ES-I3 (cell line): ENCODE results near the gene MAGEB17.

Experiments
- H3K36me3 ChIP-seq: 2 replicates; pipeline ENCODE4 v1.6.1; 2013; ENCODE audit warnings: mild to moderate bottlenecking, low read length, control low read depth, moderate library complexity; ENCODE audit not compliant: insufficient read depth
- H3K4me1 ChIP-seq: 2 replicates; pipeline ENCODE4 v1.6.1; 2013; ENCODE audit warnings: mild to moderate bottlenecking, control low read depth, low read length; ENCODE audit not compliant: insufficient read depth
- H3K9ac ChIP-seq: 2 replicates; pipeline ENCODE4 v1.6.1; 2013; ENCODE audit warnings: low read depth, mild to moderate bottlenecking, low read length, moderate library complexity
- H3K9me3 ChIP-seq: 2 replicates; pipeline ENCODE4 v1.6.1; 2013; ENCODE audit warnings: mild to moderate bottlenecking, low read length, moderate library complexity; ENCODE audit not compliant: control insufficient read depth, insufficient read depth

MAGEB17 gene

GRCh38 chrX:16207634-16208033 is 40.4 kb downstream of the MAGEB17 start:
- Histone ChIP-seq H3K9ac (no peak overlapping the region), H3K4me1 (peaks cover 29% of the 10 kb centered on the region), H3K36me3 (no peaks in the 10 kb centered on the region), H3K9me3 (no peaks in the 10 kb centered on the region)

DNA sequence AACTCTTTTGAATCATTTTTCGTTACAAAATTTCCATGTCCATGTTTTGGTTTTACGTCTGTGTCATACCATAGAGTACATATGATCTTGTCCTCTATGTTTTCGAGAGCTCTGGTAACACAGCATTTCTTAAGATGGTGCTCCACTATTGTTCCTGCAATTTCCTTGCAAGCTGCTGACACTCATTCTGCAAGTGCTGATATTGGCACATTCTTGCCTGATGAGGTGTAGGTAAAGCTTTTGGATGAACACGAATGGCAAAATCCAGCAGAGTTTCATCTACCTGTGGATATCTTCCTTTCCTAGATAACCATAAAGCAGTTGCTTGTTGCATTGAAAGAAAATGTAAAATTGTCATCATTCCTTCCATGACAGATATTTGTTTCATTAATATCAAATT is 41.3 kb downstream of the MAGEB17 start:
- H3K9ac ChIP-seq = no peak overlapping the region
- H3K9me3 ChIP-seq = no peaks in the 10 kb centered on the region
- no peaks in the 10 kb centered on the region for H3K36me3 ChIP-seq
- H3K4me1 ChIP-seq = peaks cover 29% of the 10 kb centered on the region

DNA sequence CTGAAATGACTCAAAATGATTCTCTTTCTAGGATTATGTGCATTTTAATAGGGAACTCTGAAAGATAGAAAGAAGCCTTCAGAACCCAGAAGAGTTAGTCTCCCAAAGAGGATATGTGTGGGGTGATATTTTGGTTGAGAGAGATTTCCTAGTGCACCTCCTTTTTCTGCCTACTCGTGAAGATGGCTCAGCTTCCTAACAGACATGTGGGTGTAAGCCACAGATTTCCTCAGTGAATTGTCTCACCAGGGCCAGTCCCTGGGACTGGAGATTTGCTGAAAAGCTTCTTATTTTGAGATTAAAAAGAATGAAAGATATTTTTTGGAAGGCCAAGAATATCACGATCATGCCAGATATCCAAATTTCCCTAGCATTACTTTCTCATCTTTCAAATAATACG is 42.8 kb downstream of the MAGEB17 start:
- no peak overlapping the region for H3K9ac ChIP-seq
- H3K4me1 ChIP-seq = peaks cover 35% of the 10 kb centered on the region
- no peaks in the 10 kb centered on the region for H3K36me3 ChIP-seq
- H3K9me3 ChIP-seq = no peaks in the 10 kb centered on the region

GRCh38 chrX:16212024-16212423 is 44.7 kb downstream of the MAGEB17 start:
- Histone ChIP-seq H3K36me3 (no peaks in the 10 kb centered on the region), H3K9me3 (no peaks in the 10 kb centered on the region), H3K4me1 (peaks cover 44% of the 10 kb centered on the region), H3K9ac (no peak overlapping the region)

- Histone ChIP-seq H3K9me3 (no peaks in the 10 kb centered on the region), H3K4me1 (peaks cover 44% of the 10 kb centered on the region)
Measured at GRCh38 chrX:16212436-16212835, 45.2 kb downstream of the MAGEB17 start.

GRCh38 chrX:16213961-16214360 is 46.7 kb downstream of the MAGEB17 start:
- no peaks in the 10 kb centered on the region for H3K9me3 ChIP-seq
- H3K9ac ChIP-seq = no peak overlapping the region
- no peaks in the 10 kb centered on the region for H3K36me3 ChIP-seq
- peaks cover 35% of the 10 kb centered on the region for H3K4me1 ChIP-seq

More at GRCh38 chrX:16212436-16212835, 45.2 kb downstream of the MAGEB17 start:
- H3K36me3 ChIP-seq = no peaks in the 10 kb centered on the region
- H3K9ac ChIP-seq = no peak overlapping the region

- no peak overlapping the region for H3K9ac ChIP-seq
- H3K9me3 ChIP-seq = no peaks in the 10 kb centered on the region
- H3K36me3 ChIP-seq = no peaks in the 10 kb centered on the region
- peaks cover 30% of the 10 kb centered on the region for H3K4me1 ChIP-seq
Measured at GRCh38 chrX:16215660-16216059, 48.4 kb downstream of the MAGEB17 start.
